ENCODE data around the gene PTPN9.

DNA sequence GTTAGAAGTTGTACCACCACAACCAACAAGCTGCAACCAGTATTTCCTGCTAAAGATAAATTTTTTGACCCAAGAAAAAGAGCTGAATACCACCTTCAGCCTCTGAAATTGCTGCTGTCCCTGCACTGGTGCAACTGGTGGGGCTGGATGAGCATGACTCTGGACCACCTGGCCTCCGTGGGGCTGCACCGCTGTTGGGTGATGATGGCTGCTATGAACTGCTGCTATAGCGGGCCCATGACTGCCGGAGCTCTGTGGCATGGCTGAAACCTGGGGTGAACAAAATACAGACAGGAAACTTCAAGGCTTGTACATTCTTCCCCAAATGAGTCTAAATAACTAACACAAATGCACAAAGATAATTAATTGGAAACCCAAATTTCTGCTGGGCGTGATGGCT, 156.6 kb downstream of the PTPN9 start:
- TF ChIP-seq, protein P1, sequence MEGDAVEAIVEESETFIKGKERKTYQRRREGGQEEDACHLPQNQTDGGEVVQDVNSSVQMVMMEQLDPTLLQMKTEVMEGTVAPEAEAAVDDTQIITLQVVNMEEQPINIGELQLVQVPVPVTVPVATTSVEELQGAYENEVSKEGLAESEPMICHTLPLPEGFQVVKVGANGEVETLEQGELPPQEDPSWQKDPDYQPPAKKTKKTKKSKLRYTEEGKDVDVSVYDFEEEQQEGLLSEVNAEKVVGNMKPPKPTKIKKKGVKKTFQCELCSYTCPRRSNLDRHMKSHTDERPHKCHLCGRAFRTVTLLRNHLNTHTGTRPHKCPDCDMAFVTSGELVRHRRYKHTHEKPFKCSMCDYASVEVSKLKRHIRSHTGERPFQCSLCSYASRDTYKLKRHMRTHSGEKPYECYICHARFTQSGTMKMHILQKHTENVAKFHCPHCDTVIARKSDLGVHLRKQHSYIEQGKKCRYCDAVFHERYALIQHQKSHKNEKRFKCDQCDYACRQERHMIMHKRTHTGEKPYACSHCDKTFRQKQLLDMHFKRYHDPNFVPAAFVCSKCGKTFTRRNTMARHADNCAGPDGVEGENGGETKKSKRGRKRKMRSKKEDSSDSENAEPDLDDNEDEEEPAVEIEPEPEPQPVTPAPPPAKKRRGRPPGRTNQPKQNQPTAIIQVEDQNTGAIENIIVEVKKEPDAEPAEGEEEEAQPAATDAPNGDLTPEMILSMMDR (IDR thresholded peaks at IDR 0.05; ENCODE audit: low read length): no peak
- TF ChIP-seq EZH2phosphoT487 (IDR thresholded peaks at IDR 0.05; ENCODE audit: low read length) (no peak), EZH2 (optimal IDR thresholded peaks at IDR 0.05; ENCODE audit: low read depth, low read length) (no peak)

All from MM.1S (cell line).